Osteocyte (in vitro differentiated cells): ENCODE measurements around the gene G3BP2. TPM values are rescaled to one million over a fixed set of nuclear protein-coding genes. Genes with fewer than 3 reads are reported as not detected.
A peak's percentile ranks its signal among the peaks of the same experiment; 100 is the strongest.

Source experiments
- DNase-seq: peaks from one replicate; pipeline ENCODE4 v3.0.0; 2021; ENCODE audit warnings: mixed read lengths; ENCODE audit not compliant: unreplicated experiment; ENCODE audit errors: extremely low spot score
- H3K27ac Mint-ChIP-seq: one replicate; pipeline ENCODE4 v1.8.0; 2021; ENCODE audit warnings: mild to moderate bottlenecking, mixed read lengths; ENCODE audit not compliant: unreplicated experiment
- H3K27me3 Mint-ChIP-seq: one replicate; pipeline ENCODE4 v1.8.0; 2021; ENCODE audit warnings: mixed read lengths; ENCODE audit not compliant: unreplicated experiment
- H3K36me3 Mint-ChIP-seq: one replicate; pipeline ENCODE4 v1.8.0; 2021; ENCODE audit warnings: mixed read lengths; ENCODE audit not compliant: unreplicated experiment
- H3K4me1 Mint-ChIP-seq: one replicate; pipeline ENCODE4 v1.8.0; 2021; ENCODE audit warnings: mixed read lengths; ENCODE audit not compliant: unreplicated experiment
- H3K4me3 Mint-ChIP-seq: one replicate; pipeline ENCODE4 v1.8.0; 2021; ENCODE audit warnings: mild to moderate bottlenecking, moderate library complexity, mixed read lengths; ENCODE audit not compliant: unreplicated experiment
- H3K9me3 Mint-ChIP-seq: one replicate; pipeline ENCODE4 v1.8.0; 2021; ENCODE audit warnings: mixed read lengths; ENCODE audit not compliant: unreplicated experiment
- total RNA-seq: library from RNA; stranded (reverse); gene quantifications from 2 replicates; pipeline ENCODE4 v1.2.1, GENCODE V29; 2021
- TF ChIP-seq, protein P1 (sequence below): fragments of 200-600 bp; sonication (generic); IDR thresholded peaks from 2 replicates; pipeline ENCODE4 v1.5.0; 2021; ENCODE audit warnings: antibody characterized with exemption, mild to moderate bottlenecking, moderate library complexity

G3BP2 gene
- total RNA-seq, 1 donor from 2014 or later, result 141 TPM

DNA sequence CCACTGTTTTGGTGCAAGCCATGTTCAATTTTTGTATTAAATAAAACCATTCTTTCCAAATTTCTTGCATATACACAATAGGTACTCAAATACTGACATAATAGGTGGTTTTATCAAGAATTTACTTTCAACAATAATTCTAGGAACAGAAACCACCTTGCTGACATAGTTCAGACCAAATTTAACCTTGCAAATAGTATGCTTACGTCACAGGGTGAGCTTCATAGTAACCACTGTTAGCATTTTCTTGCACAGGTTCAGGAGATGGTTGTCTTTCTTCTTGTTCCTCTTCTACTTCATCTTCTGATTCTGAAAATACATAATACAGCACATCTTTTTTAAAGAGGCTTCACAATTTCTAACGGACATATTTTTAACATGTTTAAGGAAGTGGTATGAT, 17.6 kb downstream of the G3BP2 start:
- TF ChIP-seq, protein P1, sequence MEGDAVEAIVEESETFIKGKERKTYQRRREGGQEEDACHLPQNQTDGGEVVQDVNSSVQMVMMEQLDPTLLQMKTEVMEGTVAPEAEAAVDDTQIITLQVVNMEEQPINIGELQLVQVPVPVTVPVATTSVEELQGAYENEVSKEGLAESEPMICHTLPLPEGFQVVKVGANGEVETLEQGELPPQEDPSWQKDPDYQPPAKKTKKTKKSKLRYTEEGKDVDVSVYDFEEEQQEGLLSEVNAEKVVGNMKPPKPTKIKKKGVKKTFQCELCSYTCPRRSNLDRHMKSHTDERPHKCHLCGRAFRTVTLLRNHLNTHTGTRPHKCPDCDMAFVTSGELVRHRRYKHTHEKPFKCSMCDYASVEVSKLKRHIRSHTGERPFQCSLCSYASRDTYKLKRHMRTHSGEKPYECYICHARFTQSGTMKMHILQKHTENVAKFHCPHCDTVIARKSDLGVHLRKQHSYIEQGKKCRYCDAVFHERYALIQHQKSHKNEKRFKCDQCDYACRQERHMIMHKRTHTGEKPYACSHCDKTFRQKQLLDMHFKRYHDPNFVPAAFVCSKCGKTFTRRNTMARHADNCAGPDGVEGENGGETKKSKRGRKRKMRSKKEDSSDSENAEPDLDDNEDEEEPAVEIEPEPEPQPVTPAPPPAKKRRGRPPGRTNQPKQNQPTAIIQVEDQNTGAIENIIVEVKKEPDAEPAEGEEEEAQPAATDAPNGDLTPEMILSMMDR, result no peak
- Mint-ChIP-seq H3K27ac (no peak overlapping the region), H3K4me3 (no peak overlapping the region), H3K9me3 (no peaks in the 10 kb centered on the region), H3K4me1 (peaks cover 2% of the 10 kb centered on the region), H3K27me3 (no peaks in the 10 kb centered on the region), H3K36me3 (peaks cover 34% of the 10 kb centered on the region)
- DNase-seq, result no peak

DNA sequence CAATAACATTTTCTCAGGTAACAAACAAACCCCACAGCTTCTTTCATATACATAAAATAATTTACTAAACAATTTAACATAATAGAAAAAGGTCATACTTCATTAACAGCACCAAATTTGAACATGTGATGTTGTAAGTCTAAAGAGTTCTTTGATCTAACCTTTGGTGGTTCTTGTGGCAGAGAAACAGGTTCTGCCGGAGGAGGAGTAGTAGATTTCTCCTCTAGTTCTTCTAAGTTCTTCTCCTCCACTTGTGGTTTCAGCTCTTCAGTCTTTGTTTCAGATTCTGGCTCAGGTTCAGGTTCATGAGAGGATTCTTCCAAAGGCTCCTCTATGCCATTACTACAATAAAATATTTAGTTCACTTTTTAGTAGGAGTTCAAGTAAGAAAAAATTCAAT, 18.3 kb downstream of the G3BP2 start:
- no peak overlapping the region for H3K4me3 Mint-ChIP-seq

GRCh38 chr4:75653845-75654503, 19.2 kb downstream of the G3BP2 start:
- no peak overlapping the region for H3K4me3 Mint-ChIP-seq

More for the DNA sequence above, 18.3 kb downstream of the G3BP2 start:
- Mint-ChIP-seq H3K27me3 (no peaks in the 10 kb centered on the region), H3K4me1 (peaks cover 2% of the 10 kb centered on the region), H3K27ac (peak overlapping the region; percentile 4), H3K36me3 (peaks cover 34% of the 10 kb centered on the region), H3K9me3 (no peaks in the 10 kb centered on the region)
- TF ChIP-seq, protein P1, result no peak
- no peak for DNase-seq

DNA sequence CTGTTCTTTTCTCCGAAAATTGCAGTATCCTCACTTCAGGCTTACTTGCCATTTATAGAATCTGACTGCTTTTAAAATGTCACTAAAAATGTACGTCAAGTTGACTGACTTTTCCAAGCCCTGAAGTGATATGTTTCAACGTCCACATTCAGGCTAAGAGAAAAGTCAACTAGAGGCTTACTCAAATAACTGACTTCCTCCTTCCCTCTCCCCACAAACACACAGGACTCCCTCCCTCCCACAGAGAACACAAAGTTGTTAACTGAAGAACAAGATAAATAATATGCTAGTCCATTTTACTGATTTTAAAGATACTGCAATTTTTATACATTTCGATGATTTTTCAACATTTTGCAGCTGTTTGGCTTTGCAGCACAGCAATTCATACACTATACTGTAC, 29.1 kb downstream of the G3BP2 start:
- no peak for DNase-seq
- no peaks in the 10 kb centered on the region for H3K4me1 Mint-ChIP-seq
- no peaks in the 10 kb centered on the region for H3K27me3 Mint-ChIP-seq
- H3K27ac Mint-ChIP-seq, result no peak overlapping the region
- peaks cover 58% of the 10 kb centered on the region for H3K36me3 Mint-ChIP-seq
- H3K4me3 Mint-ChIP-seq, result no peak overlapping the region
- TF ChIP-seq, protein P1, result no peak
- no peaks in the 10 kb centered on the region for H3K9me3 Mint-ChIP-seq

More at GRCh38 chr4:75653845-75654503, 19.2 kb downstream of the G3BP2 start:
- no peak for DNase-seq
- Mint-ChIP-seq H3K4me1 (no peaks in the 10 kb centered on the region), H3K27me3 (no peaks in the 10 kb centered on the region), H3K36me3 (peaks cover 30% of the 10 kb centered on the region), H3K9me3 (no peaks in the 10 kb centered on the region), H3K27ac (no peak overlapping the region)
- TF ChIP-seq, protein P1, result peak; percentile 57

- TF ChIP-seq, protein P1, result no peak
- no peak overlapping the region for H3K4me3 Mint-ChIP-seq
- no peak for DNase-seq
- H3K4me1 Mint-ChIP-seq, result no peaks in the 10 kb centered on the region
- H3K27me3 Mint-ChIP-seq, result no peaks in the 10 kb centered on the region
- no peak overlapping the region for H3K27ac Mint-ChIP-seq
- peaks cover 58% of the 10 kb centered on the region for H3K36me3 Mint-ChIP-seq
- no peaks in the 10 kb centered on the region for H3K9me3 Mint-ChIP-seq
Observed at GRCh38 chr4:75643651-75644050, 29.6 kb downstream of the G3BP2 start.
